ENCODE measurements around the gene CHERP.
"Not testable (repeated sequence)": the region's sequence is repeated elsewhere in the genome, so short reads cannot be mapped to it uniquely, and the experiment has no call there.

CHERP gene

DNA sequence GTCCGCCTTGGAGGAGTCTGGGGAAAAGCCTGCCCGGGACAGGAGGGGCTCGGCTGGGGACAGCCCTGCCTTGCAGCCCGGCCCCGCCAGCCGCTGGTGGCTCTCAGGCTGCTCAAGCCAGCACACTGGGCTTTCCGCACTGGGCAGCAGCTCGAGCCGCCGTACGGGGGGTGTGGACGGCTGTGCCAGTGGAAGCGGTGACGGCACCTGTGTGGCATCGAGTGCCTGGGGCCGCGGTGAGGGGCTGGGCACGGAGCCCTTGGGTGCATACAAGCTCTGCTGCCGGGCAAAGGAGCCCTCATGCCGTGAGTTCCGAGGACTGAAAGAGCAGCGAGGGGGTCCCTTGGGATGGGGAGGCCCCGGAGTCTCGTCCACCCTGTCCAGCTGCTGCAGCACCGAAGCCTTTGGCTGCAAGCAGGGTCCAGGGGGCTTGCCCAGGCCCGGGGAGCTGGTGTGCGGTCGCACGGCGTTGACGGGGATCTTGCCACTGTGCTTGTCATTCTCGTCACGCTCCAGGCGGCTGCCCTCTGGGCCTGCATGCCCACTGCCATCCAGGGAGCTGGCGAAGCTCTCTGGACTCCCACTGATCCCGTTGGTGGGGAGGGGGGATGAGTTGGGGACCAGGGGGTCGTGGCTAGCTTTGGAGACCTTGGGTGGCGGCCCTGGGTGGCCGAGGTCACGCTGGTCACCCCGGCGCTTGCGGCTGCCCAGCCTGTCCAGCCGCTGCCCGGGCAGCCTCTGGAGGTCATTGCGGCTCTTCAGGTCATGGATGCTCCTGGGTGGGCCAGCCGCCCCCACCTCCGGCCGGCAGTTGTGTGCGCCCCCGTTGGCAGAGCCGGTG, 34.7 kb upstream of the CHERP start:
- DNase-seq (ENCODE audit: low read depth in 2 of 2), result no peak

DNA sequence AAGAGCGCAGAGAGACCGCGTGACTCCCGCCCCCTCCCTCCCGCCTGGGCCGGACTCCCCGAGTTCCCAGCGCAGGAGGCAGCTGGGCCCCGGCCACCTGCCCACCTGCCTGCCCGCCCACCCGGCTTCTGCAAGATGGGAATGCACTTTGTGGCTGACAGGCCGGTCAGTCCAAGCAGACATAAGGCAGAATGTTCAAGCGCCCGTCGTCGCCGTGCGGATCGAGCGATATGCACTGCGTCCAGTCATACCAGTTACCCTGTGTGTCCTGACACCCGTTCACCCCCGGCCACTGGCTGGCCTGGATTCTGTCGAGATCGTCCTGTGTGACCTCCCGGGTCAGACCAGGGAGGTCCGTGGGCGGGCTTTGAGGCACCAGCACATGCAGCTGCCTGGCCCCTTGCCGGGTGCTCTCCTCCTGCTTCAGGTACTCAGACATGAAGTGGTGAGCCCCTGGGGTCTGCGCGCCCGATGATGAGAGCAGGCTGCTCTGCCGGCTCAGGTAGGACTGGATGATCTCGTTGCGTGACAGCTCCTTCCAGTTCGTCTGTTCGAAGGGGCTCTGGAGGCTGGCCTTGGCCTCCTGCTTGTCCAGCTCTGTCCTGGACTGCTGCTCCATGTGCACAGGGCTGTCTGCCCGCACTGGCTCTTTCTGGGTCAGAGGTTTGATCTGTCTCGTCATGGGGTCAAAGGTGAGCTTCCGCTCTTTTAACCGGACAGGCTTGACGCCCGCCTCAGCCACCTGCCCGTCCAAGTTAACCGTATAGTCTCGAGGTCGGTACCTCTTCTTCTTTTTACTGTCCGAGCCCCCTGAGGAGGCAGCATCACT, 33.8 kb upstream of the CHERP start:
- DNase-seq (ENCODE audit: low read depth in 2 of 2), result no peak

DNA sequence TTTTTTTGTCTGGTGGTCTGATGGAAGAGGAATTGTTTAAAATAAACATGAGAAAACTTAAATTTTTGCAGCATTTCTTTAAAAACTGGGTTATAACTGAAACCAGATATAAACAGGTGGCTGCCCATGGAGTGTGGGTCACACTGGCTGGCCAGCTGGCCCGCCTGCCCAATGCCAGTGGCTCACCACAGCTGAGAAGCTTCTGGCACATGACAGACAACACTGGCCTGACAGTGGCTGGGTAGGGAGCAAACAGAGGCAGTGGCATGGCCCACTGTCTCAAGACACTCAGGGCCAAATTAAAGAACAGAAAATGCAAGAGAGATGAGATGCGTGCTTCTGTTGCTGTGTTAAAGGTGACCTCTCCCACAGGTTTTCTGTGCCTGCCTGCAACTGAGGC, 33.0 kb upstream of the CHERP start:
- no peak for DNase-seq (ENCODE audit: low read depth in 2 of 2)

DNA sequence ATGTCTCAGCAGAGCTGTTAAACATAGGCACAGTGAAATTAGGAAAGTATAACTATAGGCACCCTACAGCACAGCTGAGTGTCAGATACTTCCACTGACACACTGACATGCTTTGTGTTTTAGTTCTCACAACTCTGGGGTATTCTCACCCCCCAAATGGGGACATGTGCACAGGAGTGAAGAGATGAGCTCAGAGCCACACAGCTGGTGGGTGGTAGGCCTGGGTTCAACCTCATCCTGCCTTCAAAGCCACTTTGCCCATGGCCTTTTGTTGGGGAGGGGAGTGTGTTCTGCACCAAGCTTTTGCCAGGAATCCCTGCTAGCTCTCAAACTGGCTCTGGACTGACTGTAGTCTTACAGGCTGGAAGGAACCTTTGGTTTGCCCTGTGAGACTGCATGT, 31.7 kb upstream of the CHERP start:
- no peak for DNase-seq (ENCODE audit: low read depth in 2 of 2)

DNA sequence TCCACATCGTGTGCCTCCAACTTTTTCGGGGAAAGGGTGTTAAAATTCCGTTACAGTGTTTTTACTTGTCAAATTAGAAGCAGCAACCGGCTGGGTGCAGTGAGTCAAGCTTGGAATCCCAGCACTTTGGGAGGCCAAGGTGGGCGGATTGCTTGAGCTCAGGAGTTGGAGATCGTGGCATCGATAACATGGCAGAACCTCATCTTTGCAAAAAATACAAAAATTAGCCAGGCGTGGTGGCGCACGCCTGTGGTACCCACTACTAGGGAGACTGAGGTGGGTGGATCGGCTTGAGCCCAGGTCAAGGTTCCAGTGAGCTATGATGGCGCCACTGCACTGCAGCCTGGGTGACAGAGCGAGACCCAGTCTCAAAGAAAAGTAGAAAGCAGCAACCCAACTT, 31.1 kb upstream of the CHERP start:
- DNase-seq (ENCODE audit: low read depth in 2 of 2), result no peak

DNA sequence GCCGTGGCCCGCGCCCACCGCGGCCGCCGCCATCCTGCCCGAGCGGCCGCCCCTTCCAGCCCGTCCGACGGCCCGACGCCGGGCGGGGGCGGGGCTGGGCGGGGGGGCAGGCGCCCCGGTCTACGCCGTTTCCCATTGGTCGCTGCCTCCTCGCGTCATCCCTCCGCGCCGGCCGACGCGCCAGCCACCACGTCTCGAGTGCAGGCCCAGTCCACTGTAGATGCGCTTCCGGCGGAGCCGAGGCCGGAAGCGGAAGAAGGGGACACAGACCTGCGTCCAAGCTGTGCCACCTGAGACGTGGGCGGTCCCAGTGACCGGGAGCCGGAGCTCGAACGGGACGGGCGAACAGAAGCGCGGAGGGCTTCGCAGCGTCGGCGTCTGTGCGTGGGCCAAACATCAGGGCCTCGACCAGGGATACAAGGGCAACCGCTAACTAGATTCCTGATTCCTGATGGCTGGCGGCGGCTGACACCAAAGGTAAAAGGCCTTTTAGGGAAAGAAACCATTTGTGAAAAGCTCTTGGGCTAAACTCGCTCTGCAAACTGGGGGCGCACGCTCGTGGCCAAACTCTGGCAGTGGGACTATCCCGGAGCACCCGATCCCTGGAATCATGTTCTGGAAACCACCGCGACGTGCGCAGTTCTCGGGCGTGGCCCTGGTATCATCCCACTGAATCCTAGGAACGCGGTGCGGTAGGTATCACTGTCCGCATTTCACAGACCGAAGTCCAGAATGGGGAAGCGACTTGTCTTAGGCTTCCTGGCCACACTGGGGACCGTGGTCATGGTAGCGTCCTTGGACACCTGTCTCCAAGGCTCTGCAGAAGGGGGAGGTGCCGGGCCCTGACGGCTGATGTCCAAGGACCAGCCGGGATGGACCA, 30.3 kb upstream of the CHERP start, which contains the start of gene SLC35E1:
Gene SLC35E1, minus strand, starts transcription at position 84 of the 880 bp plus-strand sequence. Its CDS starts 51 bp downstream, at position 33.
- peak; percentile 87 for DNase-seq (ENCODE audit: low read depth in 2 of 2)

DNA sequence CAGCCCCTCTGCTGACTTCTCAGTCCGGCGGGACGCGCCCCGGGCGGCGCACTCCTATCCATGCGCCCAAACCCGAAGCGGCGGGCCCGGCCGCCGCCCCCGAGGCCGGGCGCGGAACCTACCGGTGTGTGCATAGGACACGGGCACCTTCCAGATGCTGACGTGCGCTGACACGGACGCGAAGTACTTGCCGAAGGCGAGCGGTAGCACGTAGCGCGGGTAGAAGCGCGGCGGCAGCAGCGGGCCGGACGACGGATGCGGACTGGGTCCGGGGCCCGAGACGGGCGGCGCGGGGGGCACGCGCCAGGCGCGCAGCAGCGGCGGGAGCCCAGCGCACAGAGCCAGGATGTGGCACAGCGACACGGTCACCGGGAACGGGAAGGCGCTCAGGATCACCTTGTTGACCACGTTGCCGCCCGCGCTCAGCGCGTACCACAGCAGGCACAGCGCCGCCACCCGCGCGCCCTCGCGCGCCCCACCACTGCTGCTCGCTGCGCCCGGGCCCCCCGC, 29.6 kb upstream of the CHERP start:
- DNase-seq (ENCODE audit: low read depth in 2 of 2), result no peak

DNA sequence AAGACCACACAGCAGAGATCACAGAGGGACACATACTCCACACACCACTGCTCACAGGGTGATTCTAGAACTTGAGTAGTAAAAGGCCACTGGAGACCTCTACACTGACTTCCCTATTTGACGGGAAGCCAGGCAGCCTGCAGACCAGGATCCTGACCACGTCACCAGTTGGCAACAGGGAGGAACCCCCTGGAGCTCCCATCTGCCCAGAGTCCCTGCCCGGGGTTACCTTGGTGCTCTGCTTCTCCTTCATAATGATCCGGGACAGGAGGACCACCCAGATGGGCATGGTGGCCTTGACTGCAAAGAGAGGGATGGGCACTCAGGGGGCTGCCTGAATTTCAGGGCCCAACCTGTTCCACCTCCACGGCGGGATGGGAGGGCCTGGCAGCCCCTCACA, 29.0 kb upstream of the CHERP start:
- DNase-seq (ENCODE audit: low read depth in 2 of 2), result no peak

DNA sequence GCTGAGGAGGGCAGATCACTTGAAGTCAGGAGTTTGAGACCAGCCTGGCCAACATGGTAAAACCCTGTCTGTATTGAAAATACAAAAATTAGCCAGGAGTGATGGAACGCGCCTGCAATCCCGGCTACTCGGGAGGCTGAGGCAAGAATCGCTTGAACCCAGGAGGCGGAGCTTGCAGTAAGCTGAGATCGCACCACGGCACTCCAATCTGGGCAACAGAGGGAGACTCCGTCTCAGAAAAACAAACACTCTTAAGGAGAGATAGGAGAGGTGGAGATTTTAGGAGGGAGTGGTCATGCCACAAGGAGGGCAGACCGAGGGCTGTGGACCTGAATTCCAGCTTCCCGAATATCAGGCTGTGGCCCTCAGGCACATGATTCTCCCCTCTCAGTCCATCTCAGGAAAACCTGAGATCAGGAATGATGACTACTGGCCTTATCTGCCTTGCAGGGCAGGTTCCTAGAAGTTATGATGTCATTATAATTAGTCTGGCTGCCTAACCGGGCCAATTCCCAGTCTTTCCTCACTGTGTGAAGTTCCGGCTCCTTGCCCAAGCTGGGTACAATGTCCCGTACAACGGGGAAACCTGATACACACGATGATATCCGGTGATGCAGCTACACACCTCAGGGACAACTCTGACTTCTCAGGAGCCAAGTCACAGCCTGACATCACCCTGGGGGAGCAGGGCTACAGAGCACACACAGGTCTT, 27.5 kb upstream of the CHERP start:
- no peak for DNase-seq (ENCODE audit: low read depth in 2 of 2)

DNA sequence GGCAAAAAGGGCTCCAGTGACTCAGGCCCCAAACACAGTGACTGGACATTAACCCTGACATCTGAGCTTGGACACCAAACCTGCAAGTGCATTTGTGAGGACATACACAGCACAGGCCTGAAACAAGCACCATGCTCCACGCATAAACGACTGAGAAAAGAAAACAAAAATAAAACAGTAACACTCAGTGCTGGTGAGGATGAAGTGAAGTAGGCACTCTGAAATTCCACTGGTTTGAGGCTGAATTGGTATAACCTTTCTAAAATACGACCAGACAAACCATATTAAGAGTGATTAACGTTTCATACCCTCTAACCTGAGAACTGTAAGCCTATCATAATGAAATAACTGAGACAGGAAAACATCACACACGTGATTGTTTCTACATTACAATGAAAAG, 24.5 kb upstream of the CHERP start:
- no peak for DNase-seq (ENCODE audit: low read depth in 2 of 2)

DNA sequence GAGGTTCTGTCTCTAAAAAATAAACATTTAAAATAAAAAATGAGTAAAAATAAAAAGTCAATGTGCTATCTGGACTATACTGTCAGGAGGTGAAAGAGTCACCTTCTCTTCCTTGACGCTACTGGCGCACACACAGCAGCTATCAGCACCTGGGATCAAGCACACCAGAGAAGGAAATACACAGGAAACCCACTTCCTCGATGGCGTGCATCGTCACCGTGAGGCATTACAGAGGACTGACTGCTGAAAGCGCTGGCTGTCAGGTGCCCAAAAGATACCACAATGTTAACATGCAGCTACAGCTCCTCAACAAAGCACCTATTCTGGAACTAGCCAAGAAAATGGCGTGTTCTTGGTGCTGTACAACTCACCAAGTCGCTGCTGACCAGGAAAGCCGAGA, 23.9 kb upstream of the CHERP start:
- DNase-seq (ENCODE audit: low read depth in 2 of 2), result no peak

DNA sequence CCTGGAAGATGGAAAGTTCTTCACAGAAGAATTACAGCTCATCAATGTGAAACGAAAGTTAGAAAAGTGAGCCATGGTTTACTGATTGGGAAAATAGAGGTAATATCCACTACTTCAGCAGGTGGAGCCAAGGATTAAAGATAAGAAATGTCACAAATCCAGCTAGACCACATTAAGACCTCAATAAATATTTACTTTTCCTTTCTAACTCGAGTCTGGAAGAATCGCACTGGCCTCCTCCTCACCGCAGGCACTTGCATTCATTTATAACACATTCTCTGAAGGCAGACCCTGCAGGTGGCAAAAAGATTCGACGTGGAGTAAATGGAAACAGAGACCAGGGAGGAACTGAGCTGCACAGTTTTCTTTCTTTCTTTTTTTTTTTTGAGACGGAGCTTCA, 22.6 kb upstream of the CHERP start:
- DNase-seq (ENCODE audit: low read depth in 2 of 2), result no peak

DNA sequence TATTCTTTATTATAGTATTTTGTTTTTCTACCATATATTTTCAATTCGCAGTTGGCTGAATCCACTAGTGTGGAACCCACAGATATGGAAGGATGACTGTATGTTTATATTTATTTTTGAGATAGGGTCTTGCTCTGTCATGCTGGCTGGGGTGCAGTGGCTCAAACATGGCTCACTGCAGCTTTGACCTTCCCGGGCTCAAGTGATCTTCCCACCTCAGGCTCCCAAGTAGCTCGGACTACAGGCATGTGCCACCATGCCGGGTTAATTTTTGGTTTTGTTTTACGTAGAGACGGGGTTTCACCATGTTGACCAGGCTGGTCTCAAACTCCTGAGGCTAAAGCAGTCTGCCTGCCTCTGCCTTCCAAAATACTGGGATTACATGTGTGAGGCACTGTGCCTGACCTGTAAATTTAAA, 20.4 kb upstream of the CHERP start:
- no peak for DNase-seq (ENCODE audit: low read depth in 2 of 2)

DNA sequence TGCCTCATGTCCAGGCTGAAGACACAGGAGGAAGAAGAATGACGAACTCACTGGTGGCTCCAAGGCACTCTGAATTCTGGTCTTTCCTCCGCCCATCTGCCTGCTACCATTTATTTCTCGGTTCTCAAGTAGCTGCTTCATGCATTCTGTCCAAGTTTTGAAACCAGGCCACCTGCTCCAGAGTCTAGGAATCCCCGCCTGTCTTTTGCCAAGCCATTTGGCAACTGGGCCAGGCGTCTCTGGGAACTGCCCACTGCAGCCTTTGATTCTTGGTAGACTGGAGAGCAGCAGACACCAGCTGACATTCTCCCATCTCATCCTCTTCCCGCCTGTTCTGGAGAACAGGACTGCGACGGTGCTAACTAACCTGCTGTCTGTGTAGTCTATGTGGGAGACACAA, 19.1 kb upstream of the CHERP start:
- no peak for DNase-seq (ENCODE audit: low read depth in 2 of 2)

DNA sequence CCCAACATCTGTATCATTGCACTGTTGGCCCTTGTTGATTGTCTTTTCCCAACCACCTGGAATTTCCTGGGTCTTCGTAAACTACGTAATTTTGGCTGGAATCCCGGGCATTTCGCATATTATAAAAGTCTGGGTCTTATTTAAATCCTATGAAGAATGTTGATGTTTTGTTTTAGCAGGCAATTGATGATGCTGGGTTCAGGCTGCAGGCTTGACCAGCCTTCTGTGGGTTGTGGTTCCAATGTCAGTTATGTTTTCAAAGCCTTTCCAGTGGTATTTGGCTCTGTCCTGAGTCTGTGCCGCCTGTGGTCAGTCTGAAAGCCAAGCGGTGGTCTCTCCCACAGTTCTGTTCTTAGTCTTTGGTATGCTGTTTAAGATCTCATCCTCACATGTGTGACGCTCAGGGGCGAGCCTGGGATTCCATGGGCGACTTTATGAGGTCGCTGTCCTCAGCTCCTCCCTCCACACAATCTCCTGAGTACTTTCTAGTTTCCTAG, 17.6 kb upstream of the CHERP start:
- DNase-seq (ENCODE audit: low read depth in 2 of 2), result no peak

DNA sequence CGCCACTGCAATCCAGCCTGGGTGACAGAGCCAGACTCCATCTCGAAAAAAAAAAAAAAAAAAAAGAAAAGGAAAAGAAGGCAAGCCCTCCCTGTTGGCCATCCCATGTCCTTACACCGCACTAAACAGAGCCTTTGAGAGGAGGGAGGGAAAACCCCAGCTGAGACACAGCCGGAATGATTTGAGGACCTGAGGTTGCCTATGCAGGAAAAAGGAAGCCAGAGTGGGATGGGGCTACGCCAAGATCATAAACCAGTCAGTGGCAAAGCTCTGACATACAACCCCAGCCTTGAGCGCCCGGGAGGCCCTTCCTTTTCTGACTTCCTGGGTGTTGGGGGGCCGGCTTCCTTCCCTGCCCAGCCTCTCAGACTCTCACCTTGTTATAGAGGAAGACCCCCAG, 12.5 kb upstream of the CHERP start:
- no peak for DNase-seq (ENCODE audit: low read depth in 2 of 2)

DNA sequence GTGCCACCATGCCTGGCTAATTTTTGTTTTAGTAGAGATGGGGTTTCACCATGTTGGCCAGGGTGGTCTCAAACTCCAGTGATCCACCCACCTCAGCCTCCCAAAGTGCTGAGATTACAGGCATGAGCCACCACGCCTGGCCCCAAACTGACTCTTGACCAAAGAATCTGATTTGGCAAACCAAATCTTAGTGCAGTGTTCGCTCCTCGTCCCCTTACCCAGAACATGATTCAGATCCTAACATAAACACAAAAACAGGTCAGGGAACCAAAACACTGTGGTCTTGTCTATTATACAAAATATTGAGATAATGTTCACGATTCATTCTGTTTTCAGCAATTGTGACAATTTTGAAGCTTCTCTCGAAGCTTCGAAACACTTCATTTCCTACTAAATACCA, 9.7 kb upstream of the CHERP start:
- DNase-seq (ENCODE audit: low read depth in 2 of 2), result not testable (repeated sequence)

DNA sequence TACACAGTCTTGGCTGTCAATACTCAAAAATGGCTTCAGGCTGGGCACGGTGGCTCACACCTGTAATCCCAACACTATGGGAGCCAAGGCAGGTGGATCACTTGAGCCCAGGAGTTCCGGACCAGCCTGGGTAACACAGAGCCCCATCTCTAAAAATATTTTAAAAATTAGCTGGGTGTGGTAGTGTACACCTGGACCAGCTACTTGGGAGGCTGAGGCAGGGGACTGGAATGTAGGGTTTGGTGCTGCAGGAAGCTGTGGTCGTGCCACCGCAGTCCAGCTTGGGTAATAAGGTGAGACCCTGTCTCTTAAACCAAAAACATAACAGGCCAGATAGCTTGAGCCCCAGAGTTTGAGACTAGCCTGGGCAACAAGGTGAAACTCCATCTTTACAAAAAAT, 6.7 kb upstream of the CHERP start:
- DNase-seq (ENCODE audit: low read depth in 2 of 2), result no peak

DNA sequence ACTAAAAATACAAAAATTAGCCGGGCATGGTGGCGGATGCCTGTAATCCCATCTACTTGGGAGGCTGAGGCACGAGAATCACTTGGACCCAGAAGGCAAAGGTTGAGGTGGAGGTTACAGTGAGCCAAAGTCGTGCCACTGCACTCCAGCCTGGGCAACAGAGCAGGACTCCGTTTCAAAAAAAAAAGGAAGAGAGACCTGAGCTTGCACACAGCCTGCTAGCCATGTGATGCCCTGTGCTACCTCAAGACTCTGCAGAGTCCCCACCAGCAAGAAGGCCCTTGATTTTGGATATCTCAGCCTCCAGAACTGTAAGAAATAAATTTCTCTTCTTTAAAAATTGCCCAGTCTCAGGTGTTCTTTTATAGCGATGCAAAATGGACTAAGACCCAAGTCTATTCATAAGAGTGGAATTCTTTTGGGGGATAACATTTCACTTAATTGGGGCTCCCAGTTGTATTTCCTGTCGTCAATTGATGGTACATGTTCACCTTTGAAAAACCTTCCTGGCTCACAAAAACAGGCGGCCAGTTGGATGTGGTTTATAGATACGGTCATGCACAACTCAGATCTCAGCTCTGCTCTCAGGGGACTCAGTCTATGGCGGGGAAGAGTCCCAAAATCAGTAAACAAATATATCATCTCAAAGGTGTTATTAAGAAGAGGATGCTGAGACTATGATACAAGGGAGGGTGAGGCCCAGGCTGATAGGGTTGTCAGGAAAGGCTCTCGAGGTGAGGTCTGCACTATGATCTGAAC, 2.4 kb upstream of the CHERP start:
- no peak for DNase-seq (ENCODE audit: low read depth in 2 of 2)

DNA sequence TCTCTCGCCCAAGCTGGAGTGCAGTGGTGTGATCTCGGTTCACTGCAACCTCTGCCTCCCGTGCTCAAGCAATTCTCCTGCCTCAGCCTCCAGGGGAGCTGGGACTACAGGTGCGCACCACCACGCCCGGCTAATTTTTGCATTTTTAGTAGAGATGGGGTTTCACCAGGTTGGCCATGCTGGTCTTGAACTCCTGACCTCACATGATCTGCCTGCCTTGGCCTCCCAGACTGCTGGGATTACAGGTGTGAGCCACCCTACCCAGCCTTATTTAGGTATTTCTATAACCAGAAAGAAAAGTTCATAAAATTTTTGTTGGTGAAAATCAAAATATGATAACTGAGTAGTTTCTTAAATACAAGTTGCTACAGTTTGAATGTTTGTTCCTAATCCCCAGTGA, 1.5 kb upstream of the CHERP start:
- not testable (repeated sequence) for DNase-seq (ENCODE audit: low read depth in 2 of 2)

Data from fibroblast of skin of left quadriceps (primary cell).